PC-3 (cell line): ENCODE measurements around the gene MRPS10.

ENCODE experiments used
- CTCF ChIP-seq: fragments of 300-600 bp; sonication (generic); conservative IDR thresholded peaks from 2 replicates; pipeline ENCODE4 v1.5.1; 2017; ENCODE audit warnings: antibody characterized with exemption, low read depth, mild to moderate bottlenecking, low read length
- EZH2 ChIP-seq: fragments of 300-600 bp; sonication (generic); IDR thresholded peaks from one replicate; pipeline ENCODE4 v1.6.1; 2017; ENCODE audit warnings: antibody characterized with exemption, mild to moderate bottlenecking, low read length; ENCODE audit not compliant: unreplicated experiment

- TF ChIP-seq CTCF (no peak), EZH2 (no peak)
Observed at GRCh38 chr6:42229506-42230119, 12.0 kb upstream of the MRPS10 start.
